NB4 (cell line): ENCODE results near the gene GPR68.

Experiments
- DNase-seq: peaks from one replicate; pipeline ENCODE4 v3.0.0; 2010; ENCODE audit warnings: low read depth
- H3K4me3 ChIP-seq: one replicate; pipeline ENCODE4 v1.5.1; 2011; ENCODE audit warnings: mild to moderate bottlenecking, low read depth, low read length, moderate library complexity
- MYC ChIP-seq: IDR thresholded peaks from 2 replicates; pipeline ENCODE4 v1.6.1; 2011; ENCODE audit warnings: low read depth, low read length
- POLR2A ChIP-seq: IDR thresholded peaks from 2 replicates; pipeline ENCODE4 v1.6.1; 2011; ENCODE audit warnings: mild to moderate bottlenecking; ENCODE audit not compliant: insufficient read length; ENCODE audit errors: extremely low read depth
- TF ChIP-seq, protein P1 (sequence below): IDR thresholded peaks from one replicate; pipeline ENCODE4 v1.5.1; 2012; ENCODE audit warnings: low read depth, low read length
- TF ChIP-seq, protein P2 (sequence below): IDR thresholded peaks from 2 replicates; pipeline ENCODE4 v1.6.1; 2011; ENCODE audit warnings: low read depth, low read length

The GPR68 gene

DNA sequence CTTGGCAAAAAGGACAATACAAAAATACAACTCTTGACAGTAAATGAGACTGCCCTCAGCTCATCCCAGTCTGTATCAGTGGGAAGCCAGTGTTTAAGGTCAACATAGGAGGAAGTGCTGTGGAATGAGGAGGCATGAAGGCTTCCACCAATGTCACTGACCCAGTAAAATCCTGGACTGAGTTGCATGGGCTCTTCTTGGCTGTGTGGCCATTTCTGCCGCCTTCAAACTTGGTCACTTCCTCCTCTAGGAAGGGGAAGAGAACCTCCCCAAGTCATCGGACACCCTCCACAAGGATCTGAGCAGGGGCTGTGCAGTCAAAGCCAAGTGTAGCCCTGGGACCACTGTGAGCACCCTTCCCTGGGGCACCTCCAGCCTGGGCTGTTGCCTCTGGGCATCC lies 11.9 kb downstream of the GPR68 start:
- H3K4me3 ChIP-seq: no peak overlapping the region
- TF ChIP-seq, protein P1, sequence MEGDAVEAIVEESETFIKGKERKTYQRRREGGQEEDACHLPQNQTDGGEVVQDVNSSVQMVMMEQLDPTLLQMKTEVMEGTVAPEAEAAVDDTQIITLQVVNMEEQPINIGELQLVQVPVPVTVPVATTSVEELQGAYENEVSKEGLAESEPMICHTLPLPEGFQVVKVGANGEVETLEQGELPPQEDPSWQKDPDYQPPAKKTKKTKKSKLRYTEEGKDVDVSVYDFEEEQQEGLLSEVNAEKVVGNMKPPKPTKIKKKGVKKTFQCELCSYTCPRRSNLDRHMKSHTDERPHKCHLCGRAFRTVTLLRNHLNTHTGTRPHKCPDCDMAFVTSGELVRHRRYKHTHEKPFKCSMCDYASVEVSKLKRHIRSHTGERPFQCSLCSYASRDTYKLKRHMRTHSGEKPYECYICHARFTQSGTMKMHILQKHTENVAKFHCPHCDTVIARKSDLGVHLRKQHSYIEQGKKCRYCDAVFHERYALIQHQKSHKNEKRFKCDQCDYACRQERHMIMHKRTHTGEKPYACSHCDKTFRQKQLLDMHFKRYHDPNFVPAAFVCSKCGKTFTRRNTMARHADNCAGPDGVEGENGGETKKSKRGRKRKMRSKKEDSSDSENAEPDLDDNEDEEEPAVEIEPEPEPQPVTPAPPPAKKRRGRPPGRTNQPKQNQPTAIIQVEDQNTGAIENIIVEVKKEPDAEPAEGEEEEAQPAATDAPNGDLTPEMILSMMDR: no peak
- no peak for TF ChIP-seq MYC
- TF ChIP-seq POLR2A: no peak
- TF ChIP-seq, protein P2, sequence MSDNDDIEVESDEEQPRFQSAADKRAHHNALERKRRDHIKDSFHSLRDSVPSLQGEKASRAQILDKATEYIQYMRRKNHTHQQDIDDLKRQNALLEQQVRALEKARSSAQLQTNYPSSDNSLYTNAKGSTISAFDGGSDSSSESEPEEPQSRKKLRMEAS: no peak
- DNase-seq: peak; percentile 52

DNA sequence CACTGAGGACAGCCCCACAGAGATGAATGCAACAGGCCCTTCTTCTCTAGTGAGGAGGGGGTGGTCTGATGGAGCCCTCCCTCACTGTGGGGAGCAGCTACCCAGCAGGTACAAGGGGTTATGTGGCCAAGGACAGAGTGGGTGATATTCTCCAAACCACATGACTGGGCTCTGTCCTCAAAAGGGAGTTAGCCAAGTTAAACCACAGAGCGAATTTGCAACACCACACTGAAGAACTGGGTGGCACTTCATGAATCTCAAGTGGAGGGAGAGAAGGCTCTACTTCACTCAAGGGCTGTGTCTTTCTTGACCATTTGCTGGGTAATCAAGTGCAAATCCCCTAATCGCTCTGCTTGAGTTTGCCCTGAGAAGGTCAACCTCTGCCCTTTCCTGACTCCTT lies 12.5 kb downstream of the GPR68 start:
- no peak overlapping the region for H3K4me3 ChIP-seq
- no peak for TF ChIP-seq MYC
- TF ChIP-seq, protein P2: peak; percentile 59
- peak; percentile 84 for DNase-seq

DNA sequence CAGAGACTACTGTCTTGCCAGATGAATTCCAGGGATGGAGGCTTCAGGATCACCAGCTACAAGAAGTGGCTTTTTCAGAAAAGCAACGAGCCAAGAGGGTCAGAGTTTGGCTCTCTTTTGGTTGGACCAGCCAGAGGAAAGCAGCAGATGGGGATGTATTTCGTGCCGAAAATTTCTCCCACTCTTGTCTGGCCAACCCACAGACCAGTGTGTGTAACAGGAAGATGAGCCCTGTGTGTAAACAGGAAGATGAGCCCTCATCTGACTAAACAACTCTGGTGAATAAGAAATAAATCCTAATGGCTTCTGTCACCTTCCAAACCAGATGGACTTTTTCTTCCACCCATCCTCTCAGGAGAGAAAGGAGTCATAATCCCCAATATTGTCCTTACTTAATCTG lies 13.1 kb downstream of the GPR68 start:
- peak; percentile 43 for DNase-seq
- H3K4me3 ChIP-seq: no peak overlapping the region

DNA sequence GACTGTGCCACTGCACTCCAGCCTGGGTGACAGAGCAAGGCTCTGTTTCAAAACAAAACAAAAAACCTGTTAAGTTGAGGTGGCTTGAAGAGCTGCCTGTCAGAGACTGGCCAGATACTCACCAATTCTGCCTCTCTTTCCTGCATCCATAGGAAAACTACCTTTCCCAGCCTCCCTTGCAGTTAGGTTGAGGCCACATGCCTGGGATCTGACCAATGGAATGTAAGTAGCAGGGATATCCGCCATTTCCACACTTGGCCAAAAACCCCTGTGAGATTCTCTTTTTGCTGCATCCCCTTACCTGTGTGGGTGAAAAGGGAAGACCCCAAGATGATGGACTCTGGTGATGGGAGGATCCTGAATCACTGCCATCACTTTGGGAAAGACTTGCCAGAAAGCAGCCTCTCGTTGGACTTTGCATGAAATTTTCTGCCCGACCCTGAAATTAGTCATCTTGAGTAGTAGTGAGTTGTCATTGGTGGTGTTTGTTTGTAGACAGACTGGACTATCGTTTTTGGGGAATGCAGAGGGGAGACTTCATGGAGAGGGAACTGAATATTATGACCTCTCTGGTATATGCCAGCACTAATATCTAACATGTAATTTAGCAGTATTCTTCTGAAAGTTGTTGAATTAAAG lies 14.0 kb downstream of the GPR68 start:
- H3K4me3 ChIP-seq: no peak overlapping the region
- TF ChIP-seq, protein P1: no peak
- TF ChIP-seq, protein P2: no peak
- TF ChIP-seq MYC (no peak), POLR2A (no peak)
- peak; percentile 38 for DNase-seq

More for the DNA sequence above, 13.1 kb downstream of the GPR68 start:
- TF ChIP-seq MYC: no peak
- TF ChIP-seq, protein P1: no peak
- no peak for TF ChIP-seq POLR2A
- TF ChIP-seq, protein P2: no peak

DNA sequence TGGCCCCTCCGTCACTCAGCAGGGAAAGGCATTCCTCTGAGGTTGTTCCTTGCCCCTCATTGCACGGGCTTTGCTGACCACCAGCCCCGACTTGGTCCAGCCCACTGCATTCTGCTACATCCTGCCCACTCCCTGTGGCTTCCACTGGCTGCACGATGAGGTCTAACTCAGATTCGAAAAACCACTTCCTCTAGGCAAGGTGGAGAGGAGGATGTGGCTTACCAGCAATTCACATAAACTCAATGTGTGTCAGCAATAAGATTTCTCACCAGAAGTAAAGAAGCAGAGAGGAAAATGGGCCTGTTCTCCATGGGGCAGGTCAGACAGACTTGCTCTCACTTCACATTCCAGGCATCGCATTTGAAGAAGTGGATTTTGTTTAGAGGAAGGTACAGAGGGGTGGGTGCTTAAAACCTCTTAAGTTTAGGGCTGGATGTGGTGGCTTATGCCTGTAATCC lies 14.7 kb downstream of the GPR68 start:
- TF ChIP-seq MYC: peak; percentile 71; the same call in 1 of the 2 replicates
- TF ChIP-seq, protein P1: no peak
- TF ChIP-seq, protein P2: peak; percentile 64; the same call in 1 of the 2 replicates
- no peak overlapping the region for H3K4me3 ChIP-seq
- peak; percentile 95 for DNase-seq

DNA sequence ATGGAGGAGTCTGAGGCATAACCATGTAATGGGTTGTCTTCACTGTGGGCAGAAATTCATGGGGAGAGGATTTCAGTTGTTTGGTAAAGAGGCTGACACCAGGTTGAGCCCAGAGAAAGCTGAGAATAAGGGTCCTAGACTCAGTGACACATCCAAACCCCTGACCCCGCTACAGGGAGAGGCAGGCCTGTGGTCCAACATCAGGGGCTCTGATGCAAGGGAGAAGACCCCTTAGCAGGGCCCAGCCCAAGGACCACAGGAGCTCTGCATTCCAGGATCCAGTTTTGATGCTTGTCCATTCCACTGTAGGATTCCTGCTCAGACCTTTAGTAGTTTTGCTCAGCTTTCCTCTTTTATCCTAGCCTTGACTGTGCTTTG lies 15.5 kb downstream of the GPR68 start:
- DNase-seq: no peak
- no peak overlapping the region for H3K4me3 ChIP-seq
- TF ChIP-seq MYC: no peak
- no peak for TF ChIP-seq POLR2A
